ENCODE measurements around the gene PPARD. TPM values are rescaled to one million over a fixed set of nuclear protein-coding genes. Genes with fewer than 3 reads are reported as not detected.

The PPARD gene
- total and polyA plus RNA-seq, 2 of the 13 experiments (the other 11 are each of a cell fraction or from before 2014, with no cell fraction given): 6.1 to 13.3 TPM

DNA sequence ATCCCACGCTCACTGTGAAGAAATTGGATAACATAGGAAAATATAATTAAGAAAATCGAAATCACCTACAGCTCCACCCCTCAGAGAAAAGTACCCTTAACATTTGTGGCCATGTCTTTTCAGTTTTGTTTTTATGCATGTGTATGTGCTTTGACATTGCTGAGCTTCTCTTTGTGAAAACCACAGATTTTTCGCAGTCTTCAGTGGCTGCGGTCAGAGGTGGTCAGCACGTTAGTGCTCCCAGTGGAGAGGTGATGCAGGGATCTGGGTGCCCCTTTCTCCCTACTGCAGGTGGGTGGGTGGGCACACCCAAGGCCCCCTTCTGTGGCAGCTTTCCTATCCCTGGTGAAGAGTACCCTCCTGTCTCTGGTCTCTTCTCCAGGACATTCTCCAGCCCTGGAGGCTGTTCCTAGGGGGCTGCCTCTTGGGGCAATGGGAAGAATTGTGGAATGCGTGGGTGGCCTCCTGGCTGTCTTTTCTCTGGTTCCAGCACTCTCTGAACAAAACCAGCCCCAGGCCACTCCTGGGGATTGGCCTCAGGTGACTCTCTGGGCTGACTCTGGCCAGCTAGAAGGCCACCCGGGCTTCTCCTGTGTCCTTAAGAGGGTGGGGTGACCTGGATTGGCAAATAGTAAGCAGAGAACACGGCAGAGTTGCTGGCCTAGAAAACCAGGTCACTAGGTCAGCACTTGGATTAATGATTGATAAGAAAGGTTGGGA is 59.9 kb downstream of the PPARD start (continued):
- TF ChIP-seq, protein P1, sequence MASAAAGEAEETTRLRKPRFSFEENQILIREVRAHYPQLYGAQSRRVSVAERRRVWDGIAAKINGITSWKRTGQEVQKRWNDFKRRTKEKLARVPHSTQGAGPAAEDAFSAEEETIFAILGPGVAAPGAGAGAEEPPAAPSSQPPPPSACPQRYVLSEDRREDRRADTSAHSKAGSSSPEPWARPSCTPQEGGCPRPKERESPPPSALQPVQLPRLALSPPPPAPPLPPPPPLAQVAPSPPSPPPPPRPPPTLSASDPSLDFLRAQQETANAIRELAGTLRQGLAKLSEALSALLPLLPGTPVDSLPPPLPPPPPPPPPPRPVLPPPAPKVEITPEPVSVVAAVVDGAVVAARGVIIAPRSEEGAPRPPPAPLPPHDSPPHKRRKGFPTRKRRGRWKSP (CRISPR knock-in tag; IDR thresholded peaks at IDR 0.05): 0 out of 2 replicates have a peak, but pooled peaks have one; percentile 23
- peak; percentile 81 for TF ChIP-seq MED1 (CRISPR knock-in tag; IDR thresholded peaks at IDR 0.05)
- TF ChIP-seq ZNF543 (CRISPR knock-in tag; IDR thresholded peaks at IDR 0.05): no peak
- TF ChIP-seq ZBTB1 (CRISPR knock-in tag; IDR thresholded peaks at IDR 0.05; ENCODE audit: borderline replicate concordance): no peak
- TF ChIP-seq JUNB (CRISPR knock-in tag; IDR thresholded peaks at IDR 0.05; ENCODE audit: borderline replicate concordance): no peak
- no peak for TF ChIP-seq SIN3B (IDR thresholded peaks at IDR 0.05; ENCODE audit: low read length)
- peak; percentile 80; the same call in 1 of the 2 replicates for TF ChIP-seq REPIN1 (CRISPR knock-in tag; IDR thresholded peaks at IDR 0.05; ENCODE audit: borderline replicate concordance, low read depth)
- TF ChIP-seq ZNF678 (CRISPR knock-in tag; IDR thresholded peaks at IDR 0.05): 0 out of 2 replicates have a peak, but pooled peaks have one; percentile 18
- TF ChIP-seq TEAD2 (CRISPR knock-in tag; IDR thresholded peaks at IDR 0.05): no peak
- TF ChIP-seq RFX1 (IDR thresholded peaks at IDR 0.05): no peak
- no peak for TF ChIP-seq XBP1 (CRISPR knock-in tag; IDR thresholded peaks at IDR 0.05)
- no peak for TF ChIP-seq ZNF569 (CRISPR knock-in tag; IDR thresholded peaks at IDR 0.05; ENCODE audit: borderline replicate concordance)
- no peak for TF ChIP-seq ZNF367 (CRISPR knock-in tag; IDR thresholded peaks at IDR 0.05; ENCODE audit: borderline replicate concordance)
- no peak; the same call in 1 of the 2 replicates for TF ChIP-seq ZNF629 (CRISPR knock-in tag; conservative IDR thresholded peaks at IDR 0.05)
- TF ChIP-seq ZNF616 (CRISPR knock-in tag; IDR thresholded peaks at IDR 0.05; ENCODE audit: low read depth): no peak
- no peak for TF ChIP-seq SP1 (IDR thresholded peaks at IDR 0.05)
- TF ChIP-seq SP1 (CRISPR knock-in tag; IDR thresholded peaks at IDR 0.05): no peak
- TF ChIP-seq TP53 (CRISPR knock-in tag; conservative IDR thresholded peaks at IDR 0.05): no peak
- TF ChIP-seq, protein P2, sequence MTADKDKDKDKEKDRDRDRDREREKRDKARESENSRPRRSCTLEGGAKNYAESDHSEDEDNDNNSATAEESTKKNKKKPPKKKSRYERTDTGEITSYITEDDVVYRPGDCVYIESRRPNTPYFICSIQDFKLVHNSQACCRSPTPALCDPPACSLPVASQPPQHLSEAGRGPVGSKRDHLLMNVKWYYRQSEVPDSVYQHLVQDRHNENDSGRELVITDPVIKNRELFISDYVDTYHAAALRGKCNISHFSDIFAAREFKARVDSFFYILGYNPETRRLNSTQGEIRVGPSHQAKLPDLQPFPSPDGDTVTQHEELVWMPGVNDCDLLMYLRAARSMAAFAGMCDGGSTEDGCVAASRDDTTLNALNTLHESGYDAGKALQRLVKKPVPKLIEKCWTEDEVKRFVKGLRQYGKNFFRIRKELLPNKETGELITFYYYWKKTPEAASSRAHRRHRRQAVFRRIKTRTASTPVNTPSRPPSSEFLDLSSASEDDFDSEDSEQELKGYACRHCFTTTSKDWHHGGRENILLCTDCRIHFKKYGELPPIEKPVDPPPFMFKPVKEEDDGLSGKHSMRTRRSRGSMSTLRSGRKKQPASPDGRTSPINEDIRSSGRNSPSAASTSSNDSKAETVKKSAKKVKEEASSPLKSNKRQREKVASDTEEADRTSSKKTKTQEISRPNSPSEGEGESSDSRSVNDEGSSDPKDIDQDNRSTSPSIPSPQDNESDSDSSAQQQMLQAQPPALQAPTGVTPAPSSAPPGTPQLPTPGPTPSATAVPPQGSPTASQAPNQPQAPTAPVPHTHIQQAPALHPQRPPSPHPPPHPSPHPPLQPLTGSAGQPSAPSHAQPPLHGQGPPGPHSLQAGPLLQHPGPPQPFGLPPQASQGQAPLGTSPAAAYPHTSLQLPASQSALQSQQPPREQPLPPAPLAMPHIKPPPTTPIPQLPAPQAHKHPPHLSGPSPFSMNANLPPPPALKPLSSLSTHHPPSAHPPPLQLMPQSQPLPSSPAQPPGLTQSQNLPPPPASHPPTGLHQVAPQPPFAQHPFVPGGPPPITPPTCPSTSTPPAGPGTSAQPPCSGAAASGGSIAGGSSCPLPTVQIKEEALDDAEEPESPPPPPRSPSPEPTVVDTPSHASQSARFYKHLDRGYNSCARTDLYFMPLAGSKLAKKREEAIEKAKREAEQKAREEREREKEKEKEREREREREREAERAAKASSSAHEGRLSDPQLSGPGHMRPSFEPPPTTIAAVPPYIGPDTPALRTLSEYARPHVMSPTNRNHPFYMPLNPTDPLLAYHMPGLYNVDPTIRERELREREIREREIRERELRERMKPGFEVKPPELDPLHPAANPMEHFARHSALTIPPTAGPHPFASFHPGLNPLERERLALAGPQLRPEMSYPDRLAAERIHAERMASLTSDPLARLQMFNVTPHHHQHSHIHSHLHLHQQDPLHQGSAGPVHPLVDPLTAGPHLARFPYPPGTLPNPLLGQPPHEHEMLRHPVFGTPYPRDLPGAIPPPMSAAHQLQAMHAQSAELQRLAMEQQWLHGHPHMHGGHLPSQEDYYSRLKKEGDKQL (CRISPR knock-in tag; IDR thresholded peaks at IDR 0.05; ENCODE audit: low read depth): no peak
- TF ChIP-seq FOXC1 (CRISPR knock-in tag; IDR thresholded peaks at IDR 0.05; ENCODE audit: borderline replicate concordance): no peak; the same call in 1 of the 2 replicates
- TF ChIP-seq ZNF780A (CRISPR knock-in tag; IDR thresholded peaks at IDR 0.05): no peak
- no peak for TF ChIP-seq MYC (CRISPR knock-in tag; IDR thresholded peaks at IDR 0.05; ENCODE audit: borderline replicate concordance)
- no peak for TF ChIP-seq ISX (CRISPR knock-in tag; conservative IDR thresholded peaks at IDR 0.05)
- TF ChIP-seq ZNF570 (CRISPR knock-in tag; IDR thresholded peaks at IDR 0.05; ENCODE audit: borderline replicate concordance): no peak
- no peak for TF ChIP-seq FOXK2 (IDR thresholded peaks at IDR 0.05)
- TF ChIP-seq NR2F2 (IDR thresholded peaks at IDR 0.05; ENCODE audit: borderline replicate concordance, low read depth): peak; percentile 86
- no peak for TF ChIP-seq ZC3H4 (CRISPR knock-in tag; IDR thresholded peaks at IDR 0.05; ENCODE audit: borderline replicate concordance)
- TF ChIP-seq ZNF549 (CRISPR knock-in tag; IDR thresholded peaks at IDR 0.05): no peak

Data from HepG2 (cell line).